Fibroblast of lung (primary cell): ENCODE results near the gene GID8.

Source experiments
- CTCF ChIP-seq, 2 donors: IDR thresholded peaks in 1 of 2; conservative IDR thresholded peaks in 1 of 2; 1 replicate in 1 of 2; 2 replicates in 1 of 2; pipeline ENCODE4 v1.5.1; 2011 to 2012; ENCODE audit warnings: low read length in 2 of 2, control low read depth in 1 of 2, inconsistent platforms in 1 of 2, low read depth in 1 of 2, mild to moderate bottlenecking in 1 of 2
- EZH2 ChIP-seq: IDR thresholded peaks from 2 replicates; pipeline ENCODE4 v1.5.1; 2012; ENCODE audit warnings: low read length, control low read depth, mild to moderate bottlenecking; ENCODE audit errors: missing control alignments

DNA sequence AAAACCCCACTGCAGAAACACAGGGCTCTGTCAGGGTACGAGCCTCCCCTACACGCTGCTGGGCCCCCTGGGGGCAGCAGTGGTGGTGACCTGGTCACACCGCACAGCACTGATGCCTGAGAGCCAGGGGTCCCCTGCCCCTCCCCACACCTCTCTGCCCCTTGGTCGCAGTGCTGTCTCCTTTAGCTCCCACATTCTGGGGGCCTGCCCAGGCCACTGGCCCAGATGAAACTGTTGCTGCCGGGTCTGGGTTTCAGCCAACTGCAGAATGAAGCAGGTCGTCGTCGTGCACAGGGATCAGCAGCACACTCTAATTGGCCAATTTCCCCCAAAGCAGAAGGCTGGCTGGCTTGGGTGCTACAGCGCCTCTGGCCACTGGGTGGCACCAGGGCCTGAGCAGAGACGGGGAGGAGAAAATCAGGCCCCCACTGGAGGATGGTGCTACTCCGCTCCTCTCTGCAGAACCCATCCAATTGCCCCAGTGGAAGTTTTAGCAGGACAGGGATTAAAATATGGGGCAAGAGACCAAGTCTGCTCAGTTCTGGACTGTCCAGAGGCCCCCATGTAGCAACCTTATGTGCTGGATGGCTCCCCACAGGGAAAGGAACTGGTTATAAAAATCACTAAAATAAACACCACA is 37.8 kb upstream of the GID8 start:
- peak; percentile 58 to 97 for TF ChIP-seq CTCF (conservative IDR thresholded peaks at IDR 0.05 in 1 of 2, IDR thresholded peaks at IDR 0.05 in 1 of 2; ENCODE audit: low read depth in 1 of 2, low read length in 2 of 2)
- no peak for TF ChIP-seq EZH2
